Hypothalamus (tissue), 51 donors: ENCODE results near the gene GMEB1.
"Not testable (repeated sequence)": the region's sequence is repeated elsewhere in the genome, so short reads cannot be mapped to it uniquely, and the experiment has no call there.

Experiments used
- DNase-seq, 51 donors: peaks; one replicate each; lab custom pipeline; 2025; lab: John Stamatoyannopoulos, UW

Gene GMEB1

DNA sequence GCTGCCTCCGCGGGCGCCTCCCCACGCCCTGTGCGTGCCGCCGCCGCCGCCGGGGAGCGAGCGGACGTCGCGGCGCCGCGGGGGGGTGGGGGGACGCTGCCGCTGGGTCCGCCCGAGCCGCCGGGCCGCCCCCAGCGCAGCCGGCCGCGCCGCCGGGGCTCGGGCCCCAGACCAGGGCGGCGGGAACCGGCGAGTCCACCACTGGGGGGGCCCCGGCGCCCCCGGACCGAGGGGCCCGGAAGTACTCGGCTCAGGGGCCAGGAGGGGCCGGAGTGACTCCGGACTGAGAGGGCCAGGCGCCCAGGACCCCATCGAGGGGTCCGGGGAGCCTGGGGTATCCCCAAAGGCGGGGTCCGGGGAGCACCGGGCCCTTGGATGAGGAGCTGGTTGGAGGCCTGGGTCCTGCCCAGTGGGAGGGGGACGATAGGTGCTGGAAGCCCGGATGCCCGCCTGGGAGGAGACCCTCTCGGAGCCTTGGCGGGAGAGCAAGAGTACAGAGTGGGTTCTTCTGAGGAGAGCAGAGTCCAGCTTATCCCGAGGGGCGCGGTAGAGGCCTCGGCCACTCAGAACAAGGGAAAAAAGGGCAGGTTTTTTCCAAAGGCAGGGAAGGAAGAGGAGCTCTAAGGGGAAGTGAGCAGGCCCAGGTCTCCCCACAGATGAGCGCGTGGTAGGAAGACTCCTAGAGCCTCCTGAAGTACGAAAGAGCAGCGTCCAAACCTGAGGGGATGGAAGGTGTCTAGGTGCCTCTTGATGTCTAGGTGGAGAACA, 556 bp downstream of the GMEB1 start:
- DNase-seq: peak in 45 of 51 donors; percentile 7 to 76 (median 37)

DNA sequence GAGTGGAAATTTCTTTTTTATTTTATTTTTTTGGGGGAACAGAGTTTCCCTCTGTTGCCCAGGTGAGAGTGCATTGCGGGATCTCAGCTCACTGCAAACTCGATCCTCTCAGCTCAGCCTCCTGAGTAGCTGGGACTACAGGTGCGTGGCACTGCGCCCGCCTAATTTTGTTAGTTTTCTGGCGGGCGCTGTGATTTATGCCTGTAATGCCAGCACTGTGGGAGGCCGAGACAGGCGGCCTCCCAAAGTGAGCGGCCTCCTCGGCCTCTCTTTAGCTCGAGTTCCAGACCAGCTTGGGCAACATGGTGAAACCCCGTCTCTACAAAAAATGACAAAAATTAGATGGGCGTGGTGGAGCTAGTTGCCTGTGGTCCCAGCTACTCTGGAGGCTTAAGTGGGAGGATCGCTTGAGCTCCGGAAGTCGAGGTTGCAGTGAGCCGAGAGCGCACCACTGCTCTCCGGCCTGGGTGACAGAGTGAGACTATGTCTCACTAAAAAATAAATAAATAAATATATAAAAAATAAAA, 2.7 kb downstream of the GMEB1 start:
- no peak for DNase-seq

DNA sequence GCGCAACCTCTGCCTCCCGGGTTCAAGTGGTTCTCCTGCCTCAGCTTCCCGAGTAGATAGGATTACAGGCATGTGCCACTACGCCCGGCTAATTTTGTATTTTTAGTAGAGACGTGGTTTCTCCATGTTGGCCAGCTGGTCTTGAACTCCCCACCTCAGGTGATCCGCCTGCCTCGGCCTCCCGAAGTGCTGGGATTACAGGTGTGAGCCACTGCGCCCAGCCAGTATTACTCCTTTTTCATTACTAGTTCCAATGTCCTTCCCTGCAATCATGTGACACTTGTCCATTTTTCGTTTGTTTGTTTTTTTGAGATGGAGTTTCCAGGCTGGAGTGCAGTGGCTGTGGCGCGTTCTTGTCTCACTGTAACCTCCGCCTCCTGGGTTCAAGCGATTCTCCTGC, 4.4 kb downstream of the GMEB1 start:
- DNase-seq: not testable (repeated sequence)

DNA sequence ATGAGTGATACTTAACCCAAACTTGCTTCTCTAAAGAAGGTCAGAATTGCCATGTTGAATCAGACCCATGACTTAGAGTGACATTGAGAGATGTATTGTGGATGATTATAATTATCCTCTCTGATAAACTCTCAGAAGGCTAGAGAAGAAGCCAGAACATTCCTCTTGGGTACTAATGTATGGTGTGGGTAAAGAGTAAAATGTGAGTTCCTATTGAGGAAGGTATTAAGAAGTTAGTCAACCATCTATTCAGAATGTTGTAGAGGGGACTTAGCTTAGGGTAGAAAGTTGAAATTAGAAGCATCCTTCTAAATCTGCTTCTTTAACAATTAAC, 7.3 kb downstream of the GMEB1 start:
- no peak for DNase-seq

DNA sequence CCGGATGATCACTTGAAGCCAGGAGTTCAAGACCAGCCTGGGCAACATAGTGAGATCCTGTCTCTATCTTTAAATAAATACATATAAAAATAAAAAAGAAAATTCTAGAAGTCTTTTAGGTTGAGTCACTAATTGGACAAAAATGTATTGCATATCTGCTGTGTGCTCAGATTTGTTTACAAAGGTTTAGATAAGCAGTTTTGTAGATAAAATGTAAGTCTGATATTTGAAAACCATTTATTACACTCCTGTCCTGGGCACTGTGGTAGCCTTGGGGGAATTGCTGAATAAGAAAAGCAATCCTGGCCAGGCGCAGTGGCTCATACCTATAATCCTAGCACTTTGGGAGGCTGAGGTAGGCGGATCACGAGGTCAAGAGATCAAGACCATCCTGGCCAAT, 11.6 kb downstream of the GMEB1 start:
- no peak for DNase-seq

DNA sequence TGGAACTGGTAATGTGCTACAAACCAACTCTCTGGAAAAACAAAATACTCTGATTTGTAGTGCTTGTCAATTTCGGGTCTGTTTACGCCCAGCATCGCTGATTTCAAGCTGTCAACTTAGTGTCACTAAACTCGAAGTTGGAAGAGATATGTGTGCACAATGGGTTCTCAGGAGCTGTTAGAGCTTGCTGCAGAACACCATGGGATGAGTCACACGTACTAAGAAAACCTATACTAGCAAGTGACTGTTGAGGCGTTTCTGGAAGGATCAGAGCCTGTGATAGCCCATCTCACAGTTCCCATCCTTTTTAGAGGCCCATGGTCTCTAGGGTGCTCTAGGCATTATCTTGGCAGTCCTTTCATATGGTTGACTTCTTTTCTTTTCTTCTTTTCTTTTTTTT, 14.3 kb downstream of the GMEB1 start:
- no peak for DNase-seq

DNA sequence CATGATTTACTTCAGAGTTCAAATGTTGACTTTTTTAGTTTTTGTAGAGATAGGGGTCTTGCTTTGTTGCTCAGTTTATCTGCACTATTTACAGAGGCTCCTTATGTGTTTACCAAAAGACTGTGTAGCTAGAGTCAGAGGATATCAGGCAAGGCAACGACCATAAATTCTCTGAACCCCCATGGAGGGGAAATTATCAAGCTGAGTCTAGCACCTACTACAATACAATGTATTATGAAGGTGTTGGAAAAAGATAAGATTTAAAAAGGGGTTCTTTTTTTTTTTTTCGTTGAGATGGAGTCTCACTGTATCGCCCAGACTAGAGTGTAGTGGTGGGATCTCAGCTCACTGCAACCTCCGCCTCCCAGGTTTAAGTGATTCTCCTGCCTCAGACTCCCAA, 16.4 kb downstream of the GMEB1 start:
- DNase-seq: no peak

DNA sequence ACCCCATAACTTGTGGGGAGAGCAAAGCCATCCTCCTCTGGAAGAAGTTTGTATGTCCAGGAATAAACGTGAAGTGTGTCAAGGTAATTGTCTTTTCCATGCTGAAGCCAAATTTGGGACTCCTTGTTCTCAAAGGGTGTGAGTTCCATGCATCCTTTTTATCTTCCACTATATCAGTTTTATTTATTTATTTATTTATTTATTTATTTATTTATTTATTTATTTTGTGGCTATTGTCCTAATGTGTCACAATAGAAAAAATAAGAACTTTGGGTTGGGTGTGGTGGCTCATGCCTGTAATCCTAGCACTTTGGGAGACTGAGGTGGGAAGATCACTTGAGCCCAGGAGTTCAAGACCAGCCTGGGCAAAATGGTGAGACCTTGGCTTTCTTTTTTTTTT, 23.0 kb downstream of the GMEB1 start:
- not testable (repeated sequence) for DNase-seq

DNA sequence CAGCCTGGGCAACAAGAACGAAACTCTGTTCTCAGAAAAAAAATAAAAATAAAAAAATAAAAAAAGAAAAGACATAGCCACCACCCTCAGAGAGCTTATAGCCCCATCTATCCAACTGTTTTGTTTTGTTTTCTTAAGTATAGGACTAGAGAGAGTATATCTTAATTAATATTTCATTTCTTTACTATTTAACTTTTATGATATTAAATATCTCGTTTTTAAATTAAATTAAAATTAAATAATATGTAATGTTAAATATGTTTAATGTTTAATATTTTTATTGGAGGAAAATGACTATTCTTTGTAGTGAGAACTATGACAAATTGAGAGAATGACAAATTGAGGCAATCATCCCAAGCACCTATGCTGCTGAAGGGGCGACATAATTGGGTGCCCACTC, 35.0 kb downstream of the GMEB1 start:
- no peak for DNase-seq

DNA sequence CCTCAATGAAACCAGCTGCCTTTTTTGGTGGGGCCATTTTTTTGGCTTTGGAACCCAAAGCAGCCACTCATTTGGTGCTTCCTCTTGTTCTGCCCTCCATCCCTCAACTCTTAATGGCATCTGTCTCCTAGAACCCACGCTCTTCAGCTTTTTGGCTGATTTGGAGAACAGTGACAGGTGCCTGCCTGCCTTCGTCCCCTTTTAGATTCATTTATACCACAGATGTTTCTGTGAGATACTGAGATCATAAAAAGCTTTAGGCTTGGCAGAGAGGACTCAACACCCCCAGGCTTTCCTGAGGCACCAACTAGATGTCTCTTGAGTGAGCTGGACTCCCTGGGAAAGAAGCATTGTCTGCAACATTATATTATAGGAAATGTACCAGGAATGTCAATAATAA, 47.8 kb downstream of the GMEB1 start:
- no peak for DNase-seq

DNA sequence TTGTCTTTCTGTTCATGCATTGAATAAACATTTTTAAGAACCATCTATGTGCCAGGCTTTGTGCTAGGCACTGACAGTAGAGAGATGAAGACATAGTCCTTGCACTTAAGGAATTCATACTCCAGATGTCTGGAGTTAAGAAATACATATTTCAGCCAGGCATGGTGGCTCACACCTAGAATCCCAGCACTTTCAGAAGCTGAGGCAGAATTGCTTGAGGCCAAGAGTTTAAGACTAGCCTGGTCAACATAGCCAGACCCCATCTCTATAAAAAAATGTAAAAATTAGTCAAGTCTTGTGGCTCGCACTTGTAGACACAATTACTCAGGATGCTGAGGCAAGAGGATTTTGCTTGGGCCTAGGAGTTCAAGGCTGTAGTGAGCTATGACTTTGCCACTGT, 49.6 kb downstream of the GMEB1 start:
- DNase-seq: no peak

DNA sequence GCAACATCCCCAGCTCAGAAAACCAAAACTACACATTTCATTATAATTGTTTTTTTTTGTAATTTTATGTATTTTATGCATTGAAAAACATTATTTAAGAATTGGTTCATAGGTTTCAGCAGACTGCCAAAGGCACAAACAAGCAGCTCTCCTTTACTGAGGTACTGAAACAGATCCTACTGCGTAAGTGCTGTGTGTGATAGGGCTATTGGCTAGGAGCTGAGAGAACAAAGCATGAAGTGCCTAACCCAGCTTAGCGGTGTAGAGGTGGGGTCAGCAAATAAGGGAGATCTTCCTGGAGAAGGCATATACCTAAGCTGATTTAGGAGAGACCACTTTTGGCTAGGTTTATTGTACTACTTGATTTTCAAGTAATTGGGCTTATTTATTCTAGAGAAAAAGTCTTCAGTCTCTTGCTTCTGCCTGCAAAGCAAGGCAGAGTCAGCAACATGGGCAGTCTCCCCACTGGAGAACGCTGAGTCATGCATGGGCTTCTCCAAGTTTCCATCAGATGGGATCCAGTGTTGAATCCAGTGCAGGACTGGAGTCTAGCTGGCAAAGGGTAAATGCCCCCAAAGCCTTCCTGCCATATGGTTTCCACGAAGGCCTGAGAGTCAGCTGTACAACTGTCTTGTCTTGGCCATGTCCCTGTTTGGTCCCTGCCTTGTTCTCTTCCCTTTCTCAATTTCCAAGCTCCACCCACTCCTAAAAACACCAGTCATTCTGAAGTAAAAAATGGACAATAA, 50.2 kb downstream of the GMEB1 start:
- DNase-seq: peak in 2 of 51 donors; percentile 2 to 20

DNA sequence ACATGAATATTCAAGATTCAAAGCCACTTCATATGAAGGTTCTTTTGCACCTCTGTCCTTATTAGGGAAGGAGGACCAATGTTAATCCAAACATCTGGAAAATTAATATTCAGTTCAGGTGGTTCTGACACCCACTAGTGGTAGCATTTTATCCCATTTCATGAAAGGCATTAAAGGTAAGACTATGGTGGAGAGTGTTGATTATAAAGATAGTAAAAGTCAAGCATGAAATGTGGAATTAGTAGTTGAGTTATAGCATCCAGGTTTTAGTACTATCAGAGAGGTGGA, 50.7 kb downstream of the GMEB1 start:
- no peak for DNase-seq

DNA sequence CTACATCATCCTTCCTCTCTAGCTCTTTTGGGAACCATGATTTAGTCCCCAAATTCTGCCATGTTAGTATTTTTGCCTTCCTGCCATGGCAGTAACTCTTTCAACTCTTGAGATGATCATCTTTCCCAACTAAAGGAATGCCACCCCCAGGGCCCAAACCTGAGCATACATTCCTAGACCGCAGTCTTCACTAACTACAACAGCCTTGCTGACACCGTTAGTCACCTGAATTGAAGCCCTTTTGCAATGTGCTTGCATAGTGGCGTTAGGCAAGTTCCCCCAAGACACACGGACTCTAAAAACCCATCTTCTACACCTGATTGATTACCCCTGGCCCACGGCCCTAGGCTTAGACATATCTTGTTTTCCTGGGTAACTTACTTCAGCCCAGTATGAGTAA, 51.8 kb downstream of the GMEB1 start:
- no peak for DNase-seq

DNA sequence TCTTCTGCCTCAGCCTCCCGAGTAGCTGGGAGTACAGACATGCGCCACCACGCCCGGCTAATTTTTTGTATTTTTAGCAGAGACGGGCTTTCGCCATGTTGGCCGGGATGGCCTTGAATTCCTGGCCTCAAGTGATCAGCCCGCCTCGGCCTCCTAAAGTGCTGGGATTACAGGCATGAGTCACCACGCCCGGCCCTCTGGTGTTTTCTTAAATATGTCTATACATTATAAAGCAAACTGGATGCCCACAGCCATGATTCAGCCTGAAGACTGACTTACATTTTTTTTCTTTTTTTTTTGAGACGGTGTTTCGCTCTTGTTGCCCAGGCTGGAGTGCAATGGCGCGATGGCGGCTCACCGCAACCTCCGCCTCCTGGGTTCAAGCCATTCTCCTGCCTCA, 53.3 kb downstream of the GMEB1 start:
- not testable (repeated sequence) for DNase-seq

DNA sequence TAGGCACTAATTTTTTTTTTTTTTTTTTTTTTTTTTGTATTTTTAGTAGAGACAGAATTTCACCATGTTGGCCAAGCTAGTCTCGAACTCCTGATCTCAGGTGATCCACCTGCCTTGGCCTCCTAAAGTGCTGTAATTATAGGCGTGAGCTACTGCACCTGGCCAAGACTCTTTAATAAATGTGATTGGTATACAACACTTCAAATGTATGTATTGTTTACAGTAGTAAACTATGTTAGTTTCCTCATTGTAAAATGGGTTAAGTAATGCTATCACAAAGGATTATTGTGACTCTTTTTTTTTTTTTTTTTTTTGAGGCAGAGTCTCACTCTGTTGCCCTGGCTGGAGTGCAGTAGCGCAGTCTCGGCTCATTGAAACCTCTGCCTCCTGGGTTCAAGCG, 56.8 kb downstream of the GMEB1 start:
- not testable (repeated sequence) for DNase-seq

DNA sequence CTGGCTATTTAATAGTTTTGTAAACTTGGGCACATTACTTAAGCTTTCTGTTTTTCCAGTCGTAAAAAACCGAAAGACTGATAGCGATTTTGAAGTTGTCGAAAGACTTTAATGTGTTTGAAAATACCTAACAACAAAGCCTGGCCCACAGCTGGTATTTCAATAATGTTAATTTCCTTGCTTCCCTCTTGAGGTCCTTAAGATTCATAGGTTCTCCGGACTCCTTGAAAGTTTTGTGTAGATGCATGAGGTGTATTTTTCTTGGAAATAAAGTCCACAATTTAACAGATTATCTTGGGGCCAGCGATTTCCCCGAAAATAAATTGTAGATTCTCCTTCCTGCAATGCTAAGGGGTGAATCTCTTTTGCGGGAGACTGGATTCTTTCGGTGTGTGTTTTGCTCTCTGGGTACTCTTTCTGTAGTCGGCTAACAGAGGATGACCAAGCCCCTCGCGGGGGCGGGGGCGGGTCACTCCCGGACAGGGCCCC, 67.4 kb downstream of the GMEB1 start:
- DNase-seq: no peak

DNA sequence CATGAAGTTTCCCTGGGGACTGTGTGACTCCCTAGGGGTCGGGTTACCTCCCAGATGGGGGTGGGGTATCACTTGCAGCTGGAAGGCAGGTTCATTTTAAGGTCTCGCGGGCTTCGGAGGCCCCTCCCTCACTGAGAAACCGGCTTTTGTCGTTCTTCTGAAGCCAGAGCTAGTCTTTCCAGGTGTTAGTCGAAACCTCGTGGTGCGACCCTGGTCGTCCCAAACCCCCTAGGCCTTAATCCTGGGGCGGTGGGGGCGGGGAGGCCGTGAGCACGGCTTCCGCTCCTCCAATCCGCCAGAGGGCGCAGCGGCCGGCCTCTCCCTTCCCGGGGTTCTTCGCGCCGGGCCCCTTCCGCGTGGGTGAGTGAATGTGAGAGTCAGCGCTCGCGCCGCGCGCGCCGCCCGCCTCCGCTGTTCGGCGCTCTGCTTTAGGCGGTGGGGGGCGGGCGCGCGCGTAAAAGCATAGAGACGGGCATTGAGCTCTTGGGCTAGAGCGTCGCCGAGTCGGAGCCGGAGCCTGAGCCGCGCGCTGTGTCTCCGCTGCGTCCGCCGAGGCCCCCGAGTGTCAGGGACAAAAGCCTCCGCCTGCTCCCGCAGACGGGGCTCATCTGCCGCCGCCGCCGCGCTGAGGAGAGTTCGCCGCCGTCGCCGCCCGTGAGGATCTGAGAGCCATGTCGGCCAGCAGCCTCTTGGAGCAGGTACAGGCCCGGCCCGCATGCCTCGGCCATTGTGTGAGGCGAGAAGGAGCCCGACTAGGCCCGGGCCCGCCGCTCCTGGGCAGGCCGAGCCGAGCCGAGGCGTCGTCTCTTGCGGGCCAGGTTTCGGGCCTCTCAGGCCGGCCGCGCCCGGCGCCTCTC, 68.1 kb downstream of the GMEB1 start, which contains the start of gene YTHDF2:
TSS of gene YTHDF2 (plus strand) at position 491 of the 857 bp plus-strand sequence. CDS start at position 672, 181 bp downstream.
- peak; percentile 73 to 97 (median 91) for DNase-seq

DNA sequence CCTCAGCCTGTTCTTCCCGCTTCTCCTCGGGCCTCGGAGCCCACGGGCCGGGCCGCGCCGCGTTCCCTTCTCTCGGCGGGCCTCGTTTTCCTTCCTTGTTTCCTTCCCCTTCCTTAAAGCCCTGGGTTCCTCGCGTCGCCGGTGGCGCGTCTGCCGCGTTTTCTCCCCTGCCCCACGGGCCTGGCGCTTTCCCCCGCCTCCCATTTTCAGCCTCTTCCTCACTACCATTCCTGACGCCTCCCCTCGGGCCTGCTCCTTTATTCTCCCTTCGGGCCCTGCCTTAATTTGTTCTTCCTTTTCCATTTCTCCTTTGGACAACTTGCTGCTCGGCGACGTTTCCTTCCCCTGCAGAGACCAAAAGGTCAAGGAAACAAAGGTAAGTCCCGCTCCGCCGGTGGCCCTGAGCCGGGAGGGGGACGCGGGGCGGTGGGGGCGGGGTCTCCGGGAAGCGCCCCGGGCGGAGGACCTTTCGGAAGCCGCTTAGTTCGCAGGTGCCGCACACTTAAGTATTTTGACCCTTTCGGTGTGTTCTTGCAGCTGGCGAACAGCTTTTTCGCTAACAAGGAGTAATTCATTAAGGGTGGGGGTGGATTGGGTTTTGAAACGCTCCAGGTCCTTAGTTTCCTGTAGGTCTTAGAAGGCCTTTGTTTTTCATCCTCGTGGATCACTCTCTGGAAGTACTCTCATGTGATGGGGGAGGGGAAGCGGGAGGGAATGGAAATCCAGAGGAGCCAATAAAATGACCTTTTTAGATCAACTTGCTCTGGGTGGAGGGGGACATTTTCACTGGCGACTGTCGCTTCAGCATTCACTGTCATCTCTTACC, 68.9 kb downstream of the GMEB1 start:
- DNase-seq: peak in 18 of 51 donors; percentile 4 to 50 (median 20)

DNA sequence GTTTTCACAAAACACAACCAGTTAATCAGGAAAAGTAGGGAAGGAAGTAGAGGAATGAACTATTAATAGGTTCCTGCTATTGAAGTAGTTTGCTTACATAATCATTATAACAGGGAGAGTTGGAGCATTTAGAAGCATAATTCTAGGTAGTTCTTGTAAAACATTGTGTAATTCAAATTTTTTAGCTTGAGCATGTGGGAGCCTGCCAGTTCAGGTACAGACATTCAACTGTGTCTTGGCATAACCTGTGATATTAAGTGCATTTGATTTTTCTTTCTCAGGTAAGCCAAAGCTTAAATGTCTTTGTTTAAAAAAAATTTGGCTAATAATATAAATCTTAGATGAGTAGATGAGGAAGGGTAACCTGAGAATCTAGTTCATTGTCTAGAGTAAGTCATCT, 71.5 kb downstream of the GMEB1 start:
- no peak for DNase-seq
